Activated T-cell treated with anti-CD3 and anti-CD28 coated beads, Interleukin-2, amount 50 U/mL, for 48 hours (primary cell): ENCODE measurements around the gene AMDHD2.
A peak's percentile ranks its signal among the peaks of the same experiment; 100 is the strongest.

Experiments
- DNase-seq, 2 experiments: peaks; one replicate each; pipeline ENCODE4 v3.0.0-alpha.2; 2020

The AMDHD2 gene

DNA sequence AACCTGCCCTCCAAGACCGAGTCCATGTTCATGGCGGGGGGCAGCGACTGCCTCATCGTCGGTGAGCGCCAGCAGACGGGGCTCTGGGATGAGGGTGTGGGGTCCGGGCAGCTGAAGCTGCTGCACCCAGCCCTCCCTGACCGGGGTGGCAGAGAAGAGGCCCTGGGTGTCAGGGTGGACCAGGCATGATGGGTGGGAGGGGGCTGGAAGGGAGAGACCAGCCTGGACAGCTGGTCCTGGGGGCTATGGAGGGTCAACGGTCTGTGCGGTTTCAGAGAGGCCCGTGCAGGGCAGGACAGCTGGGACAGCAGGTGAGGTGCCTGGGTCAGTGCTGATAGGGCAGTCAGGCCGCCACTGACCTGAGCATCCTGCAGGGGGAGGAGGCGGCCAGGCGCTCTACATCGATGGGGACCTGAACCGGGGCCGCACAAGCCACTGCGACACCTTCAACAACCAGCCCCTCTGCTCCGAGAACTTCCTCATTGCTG is 19.7 kb upstream of the AMDHD2 start:
- no peak for DNase-seq

GRCh38 chr16:2500918-2501750 is 19.0 kb upstream of the AMDHD2 start:
- peak; percentile 86 to 91 for DNase-seq

GRCh38 chr16:2501946-2502895 is 17.9 kb upstream of the AMDHD2 start:
- DNase-seq: no peak

- DNase-seq: no peak
Measured at GRCh38 chr16:2505695-2506094, 14.5 kb upstream of the AMDHD2 start.

DNA sequence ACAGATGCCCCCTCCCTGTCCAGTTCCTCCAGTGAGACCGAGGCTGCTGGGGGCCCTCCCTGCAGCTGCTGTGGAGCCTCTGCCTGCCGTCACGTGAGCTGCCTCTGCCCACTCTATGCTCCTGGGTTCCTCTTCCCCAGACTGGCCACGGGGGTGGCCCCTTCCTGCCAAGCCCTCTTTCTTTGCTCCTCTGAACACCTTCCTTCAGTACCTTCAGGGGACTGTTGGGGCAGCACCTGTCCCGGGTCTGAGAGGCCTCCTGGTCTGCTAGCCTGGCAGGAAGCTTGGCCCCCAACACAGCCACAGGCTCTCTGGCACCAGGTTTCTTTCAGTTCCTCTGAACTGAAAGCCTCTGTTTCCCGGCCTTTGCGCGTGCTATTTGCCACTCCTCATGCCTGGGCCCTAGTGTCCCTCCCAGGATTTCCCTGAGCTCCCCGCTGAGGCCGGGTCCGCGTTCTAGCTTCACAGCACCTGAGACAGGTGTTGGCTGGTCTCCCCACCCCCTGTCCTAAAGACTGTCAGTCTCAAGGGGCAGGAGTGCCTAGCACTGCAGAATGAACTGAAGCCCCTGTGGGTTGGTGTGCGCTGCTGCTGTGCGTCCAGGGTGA is 13.0 kb upstream of the AMDHD2 start:
- DNase-seq: no peak

GRCh38 chr16:2507665-2508064 is 12.5 kb upstream of the AMDHD2 start:
- no peak for DNase-seq

DNA sequence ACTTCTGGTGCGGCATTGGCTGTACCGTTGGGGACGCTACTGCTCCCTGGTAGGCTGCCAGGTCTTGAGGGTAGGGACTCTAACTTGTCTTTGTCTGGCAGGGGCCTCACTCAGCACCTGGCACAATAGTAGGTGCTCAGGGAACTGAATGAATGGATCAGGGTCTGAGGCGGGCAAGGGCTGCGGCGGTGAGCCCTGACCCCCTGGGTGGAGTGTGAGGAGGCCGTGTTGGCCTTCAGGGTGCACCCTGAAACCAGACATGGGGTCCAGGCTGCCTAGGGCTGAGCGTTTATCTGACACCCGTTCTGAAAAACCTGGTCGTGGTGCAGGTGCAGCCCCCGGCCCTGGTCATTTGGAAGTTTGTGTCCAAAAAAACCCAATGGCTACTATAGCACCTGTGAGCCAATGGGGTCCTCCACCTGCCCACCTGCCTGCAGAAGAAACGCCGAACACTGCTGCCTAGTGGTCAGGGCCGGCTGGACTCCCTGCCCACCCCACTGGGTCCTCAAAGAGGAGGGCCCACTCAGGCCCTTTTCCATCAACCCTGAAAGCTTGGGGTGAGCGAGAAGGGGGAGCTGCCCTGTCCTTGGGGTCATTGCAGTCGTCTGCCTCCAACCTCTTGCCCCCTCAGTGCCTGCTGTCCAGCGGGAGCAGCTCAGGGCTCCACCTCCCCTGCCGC is 11.3 kb upstream of the AMDHD2 start:
- no peak for DNase-seq

GRCh38 chr16:2511128-2511800 is 8.9 kb upstream of the AMDHD2 start:
- no peak for DNase-seq

DNA sequence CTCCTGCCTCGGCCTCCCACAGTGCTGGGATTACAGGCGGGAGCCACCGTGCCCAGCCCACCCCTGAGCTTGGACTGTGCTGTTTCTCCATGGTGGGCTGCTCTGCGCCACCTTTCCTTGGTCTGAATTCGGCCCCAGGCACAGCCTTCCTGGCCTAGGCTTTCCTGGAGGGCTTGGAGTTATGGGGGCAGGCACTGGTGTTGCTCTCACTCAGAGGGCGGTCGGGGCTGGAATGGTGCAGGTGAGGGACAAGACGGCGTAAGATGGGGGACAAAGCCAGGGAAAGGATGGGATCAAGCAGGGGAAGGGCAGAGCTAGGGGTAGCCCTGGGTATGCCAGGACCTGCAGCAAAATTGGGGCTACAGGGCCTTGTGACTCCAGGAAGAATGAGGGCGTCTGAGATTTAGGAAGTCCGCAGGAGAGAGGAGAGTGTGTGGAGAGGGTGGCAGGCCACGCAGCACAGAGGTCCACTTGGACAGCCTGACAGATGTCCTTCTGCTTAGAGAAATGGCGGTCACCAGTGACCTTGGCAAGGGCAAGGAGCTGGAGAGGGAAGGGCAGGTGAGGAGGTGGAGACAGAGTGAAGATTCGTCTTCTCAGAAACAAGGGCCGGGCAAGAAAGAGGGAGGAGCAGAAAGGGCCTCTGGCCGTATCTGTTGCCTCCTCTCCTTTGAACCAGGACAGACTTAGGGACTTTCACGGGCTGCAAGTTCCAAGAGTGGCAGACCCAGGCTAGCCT is 8.0 kb upstream of the AMDHD2 start:
- no peak for DNase-seq

GRCh38 chr16:2512735-2513404 is 7.3 kb upstream of the AMDHD2 start:
- DNase-seq: no peak

DNA sequence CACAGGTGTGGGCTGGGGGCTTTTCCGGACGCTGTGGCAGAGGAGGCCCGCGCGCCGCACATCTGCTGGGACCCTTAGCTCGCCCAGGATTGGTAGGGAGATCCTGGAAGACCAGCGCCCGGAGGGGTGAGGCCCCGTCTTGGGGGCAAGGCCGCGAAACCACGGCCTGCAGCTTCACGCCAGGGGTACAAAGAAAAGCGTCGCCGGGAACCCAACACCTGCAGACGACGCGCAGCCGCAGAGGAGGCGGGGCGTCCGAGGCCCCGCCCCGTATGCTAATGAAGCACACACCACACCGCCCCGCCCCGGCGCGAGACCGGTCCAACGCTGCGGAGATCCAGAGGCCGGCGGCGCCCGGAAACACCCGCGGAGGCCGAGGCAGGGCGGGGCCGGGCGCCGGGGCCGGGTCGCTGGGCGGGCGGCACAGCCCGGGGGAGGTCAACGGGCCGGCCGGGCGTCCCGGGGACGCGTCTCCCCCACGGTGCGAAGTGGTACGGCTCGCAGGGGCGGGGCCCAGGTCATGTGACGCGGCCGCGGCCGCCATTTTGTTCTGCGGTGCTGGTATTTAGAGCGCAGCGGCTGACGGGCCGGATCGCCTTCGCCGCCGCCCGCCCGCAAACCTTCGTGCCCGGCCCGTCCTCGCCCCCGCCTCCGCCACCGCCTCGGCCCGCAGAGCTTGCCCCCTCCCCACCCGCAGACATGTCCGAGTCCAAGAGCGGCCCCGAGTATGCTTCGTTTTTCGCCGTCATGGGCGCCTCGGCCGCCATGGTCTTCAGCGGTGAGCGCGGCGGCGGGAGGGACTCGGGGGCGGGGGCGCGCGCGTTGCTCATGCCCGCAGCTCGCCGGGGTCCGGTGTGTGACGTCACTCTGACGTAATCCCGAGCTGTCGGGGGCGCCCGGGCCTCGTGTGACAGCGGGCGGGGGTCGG is 6.5 kb upstream of the AMDHD2 start, which contains the start of gene ATP6V0C:
Gene ATP6V0C, plus strand, starts transcription at position 548 of the 928 bp plus-strand sequence. Its CDS starts 152 bp downstream, at position 700.
- peak; percentile 94 to 95 for DNase-seq

- peak in 1 of 2 experiments; percentile 57 for DNase-seq
Measured at GRCh38 chr16:2514333-2515179, 5.6 kb upstream of the AMDHD2 start.

DNA sequence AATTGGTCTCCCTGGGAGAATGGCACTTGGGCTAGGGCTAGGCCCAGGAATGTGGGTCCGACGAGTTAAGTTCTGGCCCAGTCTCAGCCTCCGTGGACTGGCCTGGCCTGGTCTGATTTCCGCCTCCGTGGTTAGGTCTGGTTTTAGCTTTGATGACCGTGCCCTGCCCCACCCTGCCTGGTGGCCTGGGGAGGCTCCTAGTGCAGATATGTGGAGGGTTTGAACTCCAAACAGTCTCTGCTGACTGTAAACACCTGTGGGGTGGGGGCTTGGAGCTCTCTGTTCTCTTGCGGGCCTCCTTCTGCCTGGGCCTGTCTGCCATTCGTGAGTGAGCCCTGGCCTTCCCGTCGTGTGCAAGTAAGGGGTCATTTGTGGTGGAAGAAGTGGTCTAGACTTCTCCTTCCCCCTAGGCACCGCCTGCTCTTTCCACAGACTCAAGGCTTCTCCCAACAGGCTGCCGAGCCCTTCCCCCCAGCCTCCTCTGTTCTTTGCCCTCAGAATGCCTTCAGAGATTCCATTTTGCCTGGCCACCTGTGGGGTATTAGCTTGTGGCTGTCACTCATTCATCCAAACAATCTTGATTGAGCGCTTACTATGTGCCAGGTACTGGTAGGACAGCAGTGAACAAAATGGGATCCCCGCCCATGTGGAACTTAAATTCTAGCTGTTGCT is 4.9 kb upstream of the AMDHD2 start:
- DNase-seq: no peak

DNA sequence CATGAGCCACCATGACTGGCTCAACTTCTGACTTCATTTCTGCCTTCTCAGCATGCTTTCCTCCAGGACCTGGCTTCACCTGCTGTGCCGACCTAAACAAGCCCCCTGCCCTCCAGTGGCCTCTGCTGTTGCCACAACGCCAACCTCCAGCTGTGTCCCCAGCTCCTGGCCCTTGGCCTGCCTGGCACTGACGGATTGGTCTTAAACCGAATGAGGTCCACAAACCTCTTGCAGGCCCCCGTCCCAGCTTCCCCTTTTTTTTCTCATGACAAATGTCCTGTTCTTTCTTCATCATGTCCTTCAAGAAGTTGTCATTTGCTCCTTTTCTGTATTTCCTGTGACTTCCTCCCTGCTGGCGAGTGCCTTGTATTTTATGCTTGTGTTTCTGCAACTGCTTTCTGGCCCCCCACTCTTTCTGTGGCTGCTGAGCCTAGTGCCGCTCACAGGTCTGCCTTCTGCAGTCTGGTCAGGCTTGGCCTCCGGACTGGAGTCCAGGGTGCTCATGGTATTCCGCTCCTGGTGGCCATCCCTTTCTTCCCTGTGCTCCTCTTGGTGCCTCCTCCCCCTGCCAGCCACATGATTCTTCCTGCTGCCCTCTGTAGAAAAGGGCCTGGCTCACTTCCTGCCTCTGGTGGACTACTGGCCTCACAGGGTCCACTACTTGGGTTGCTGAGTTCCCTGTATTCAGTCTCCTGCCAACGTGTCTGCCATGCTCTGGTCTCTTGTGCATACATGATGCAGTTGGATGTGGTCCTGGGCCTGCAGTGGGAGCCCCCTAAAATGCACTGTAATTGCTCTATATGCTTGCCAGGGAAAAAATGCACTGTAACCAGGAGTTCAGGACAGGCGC is 3.6 kb upstream of the AMDHD2 start:
- no peak for DNase-seq

DNA sequence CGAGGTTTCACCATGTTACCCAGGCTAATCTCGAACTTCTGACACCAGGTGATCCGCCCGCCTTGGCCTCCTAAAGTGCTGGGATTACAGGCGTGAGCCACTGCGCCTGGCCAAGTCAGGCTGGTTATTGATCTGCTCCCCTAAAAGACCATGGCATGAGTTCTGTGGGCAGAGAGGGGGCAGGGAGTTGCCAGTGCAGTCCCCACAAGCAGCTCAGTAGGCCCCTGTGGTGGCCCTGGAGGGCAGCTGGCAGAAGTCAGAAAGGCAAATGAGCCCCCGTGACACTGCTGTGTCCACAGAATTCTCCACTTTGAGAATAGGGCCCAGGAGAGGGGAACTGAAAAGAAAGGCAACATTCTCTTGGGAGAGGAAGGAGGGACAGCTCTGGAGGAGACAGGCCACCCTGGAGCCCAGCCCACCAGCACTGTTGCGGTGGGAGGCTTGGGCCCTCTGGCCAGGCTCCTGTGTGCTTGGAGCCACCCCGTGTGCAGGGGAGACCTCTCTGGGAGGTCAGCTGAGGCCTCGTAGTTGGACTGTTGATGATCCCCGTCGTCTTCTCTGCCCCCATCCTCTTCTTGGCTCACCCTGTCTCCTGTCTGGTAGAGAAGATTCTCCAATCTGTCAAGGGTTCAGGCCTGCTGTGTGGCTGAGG is 2.1 kb upstream of the AMDHD2 start:
- DNase-seq: no peak
